GM21367 (cell line): Measurements from ENCODE around the gene GMCL1.
"Not testable (repeated sequence)": the region's sequence is repeated elsewhere in the genome, so short reads cannot be mapped to it uniquely, and the experiment has no call there.

Experiments
- ATAC-seq: cut with Tn5 transposase; IDR thresholded peaks from one replicate; pipeline ENCODE4 v1.9.1; 2021; ENCODE audit not compliant: unreplicated experiment

The GMCL1 gene

GRCh38 chr2:69847068-69847828, 17.8 kb downstream of the GMCL1 start:
- ATAC-seq: no peak

DNA sequence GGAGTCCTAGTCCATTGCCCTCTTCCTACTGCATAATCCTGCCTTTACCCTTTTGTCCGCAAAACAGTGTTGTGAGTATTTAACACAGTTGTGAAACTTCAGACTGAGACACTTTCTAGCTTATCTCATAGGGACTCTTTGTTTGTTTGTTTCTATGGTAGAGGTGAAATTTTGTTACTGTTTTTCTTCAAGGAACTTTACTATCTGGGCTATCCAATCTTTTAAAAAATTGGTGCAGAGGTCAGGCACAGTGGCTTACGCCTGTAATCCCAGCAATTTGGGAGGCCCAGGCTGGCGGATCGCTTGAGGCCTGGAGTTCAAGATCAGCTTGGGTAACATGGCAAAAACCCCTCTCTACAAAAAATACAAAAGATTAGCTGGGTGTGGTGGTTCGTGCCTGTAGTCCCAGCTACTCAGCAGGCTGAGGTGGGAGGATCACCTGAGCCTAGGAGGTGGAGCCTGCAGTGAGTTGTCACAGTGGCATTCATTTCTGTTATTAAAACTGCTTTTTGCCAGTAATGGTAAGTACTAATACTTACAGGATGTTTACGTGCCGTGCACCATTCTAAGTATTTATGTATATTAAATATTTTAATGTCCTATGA, 18.8 kb downstream of the GMCL1 start:
- ATAC-seq: no peak

GRCh38 chr2:69858261-69858660, 28.8 kb downstream of the GMCL1 start:
- no peak for ATAC-seq

- ATAC-seq: no peak
Observed at GRCh38 chr2:69863298-69863697, 33.8 kb downstream of the GMCL1 start.

GRCh38 chr2:69888451-69888850, 59.0 kb downstream of the GMCL1 start:
- ATAC-seq: no peak

GRCh38 chr2:69889302-69889701, 59.8 kb downstream of the GMCL1 start:
- no peak for ATAC-seq

DNA sequence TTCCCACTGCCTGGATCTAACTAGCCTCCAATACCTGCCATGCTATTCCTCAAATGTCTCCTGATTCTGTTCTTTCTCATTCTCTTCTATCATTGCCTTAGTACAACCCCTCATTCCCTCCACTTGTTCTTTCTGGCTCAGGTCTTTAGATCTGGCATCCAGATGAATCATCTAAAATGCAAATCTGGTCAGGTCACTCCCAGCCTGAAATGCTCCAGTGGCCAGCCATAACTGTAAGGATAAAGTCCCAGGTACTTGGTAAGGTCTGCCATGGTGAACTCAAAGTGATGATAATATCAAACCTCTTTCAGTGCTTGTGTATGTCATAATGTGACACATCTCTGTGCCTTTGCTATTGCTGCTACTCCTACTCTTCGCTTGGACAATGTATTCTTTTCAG, 61.4 kb downstream of the GMCL1 start:
- no peak for ATAC-seq

- not testable (repeated sequence) for ATAC-seq
Observed at GRCh38 chr2:69892838-69893424, 63.5 kb downstream of the GMCL1 start.

DNA sequence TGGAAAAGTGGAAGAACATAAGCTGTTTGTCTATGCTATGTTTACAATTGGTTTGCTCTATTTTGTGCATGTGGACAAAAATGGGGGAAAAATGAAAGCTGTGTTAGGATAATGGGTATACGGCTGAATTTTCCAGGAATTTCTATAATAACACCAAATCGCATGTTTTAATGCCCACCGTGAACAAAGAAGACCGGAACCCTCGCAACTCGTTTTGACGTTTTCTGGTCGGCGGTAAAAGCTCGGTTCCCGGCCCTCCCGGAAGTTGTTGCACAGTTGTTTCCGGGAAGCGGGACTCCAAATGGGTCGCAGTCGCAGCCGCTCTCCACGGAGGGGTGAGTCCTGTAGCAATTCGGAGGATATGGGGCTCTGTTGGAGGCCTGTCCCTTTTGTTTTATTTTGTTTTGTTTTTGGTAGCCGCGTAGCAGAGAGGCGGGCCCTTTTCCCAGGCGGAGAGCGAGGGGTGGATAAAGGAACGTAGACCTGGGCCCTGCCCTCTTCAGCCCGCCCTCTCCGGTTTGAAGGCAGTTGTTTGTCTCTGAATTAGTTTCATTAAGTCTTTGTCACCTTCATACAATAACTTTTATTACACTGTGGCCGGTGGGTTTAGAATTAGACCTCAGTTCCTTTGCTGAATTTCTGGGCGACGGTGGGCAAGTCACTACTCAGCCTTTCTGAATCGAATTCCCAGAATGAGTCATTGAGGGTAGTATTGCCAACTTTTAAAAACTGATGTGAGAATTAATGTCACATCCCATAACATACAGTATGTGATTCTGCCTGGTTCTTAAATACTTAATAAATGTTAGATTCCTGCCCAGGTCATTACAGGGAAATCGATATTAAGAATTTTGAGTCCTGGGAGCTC, 64.5 kb downstream of the GMCL1 start, which contains the start of gene SNRNP27:
SNRNP27 (plus strand) TSS at position 273 of the 868 bp plus-strand sequence; CDS start at position 302, 29 bp downstream.
- ATAC-seq: peak; percentile 50

GRCh38 chr2:69894737-69895136, 65.3 kb downstream of the GMCL1 start:
- ATAC-seq: not testable (repeated sequence)

DNA sequence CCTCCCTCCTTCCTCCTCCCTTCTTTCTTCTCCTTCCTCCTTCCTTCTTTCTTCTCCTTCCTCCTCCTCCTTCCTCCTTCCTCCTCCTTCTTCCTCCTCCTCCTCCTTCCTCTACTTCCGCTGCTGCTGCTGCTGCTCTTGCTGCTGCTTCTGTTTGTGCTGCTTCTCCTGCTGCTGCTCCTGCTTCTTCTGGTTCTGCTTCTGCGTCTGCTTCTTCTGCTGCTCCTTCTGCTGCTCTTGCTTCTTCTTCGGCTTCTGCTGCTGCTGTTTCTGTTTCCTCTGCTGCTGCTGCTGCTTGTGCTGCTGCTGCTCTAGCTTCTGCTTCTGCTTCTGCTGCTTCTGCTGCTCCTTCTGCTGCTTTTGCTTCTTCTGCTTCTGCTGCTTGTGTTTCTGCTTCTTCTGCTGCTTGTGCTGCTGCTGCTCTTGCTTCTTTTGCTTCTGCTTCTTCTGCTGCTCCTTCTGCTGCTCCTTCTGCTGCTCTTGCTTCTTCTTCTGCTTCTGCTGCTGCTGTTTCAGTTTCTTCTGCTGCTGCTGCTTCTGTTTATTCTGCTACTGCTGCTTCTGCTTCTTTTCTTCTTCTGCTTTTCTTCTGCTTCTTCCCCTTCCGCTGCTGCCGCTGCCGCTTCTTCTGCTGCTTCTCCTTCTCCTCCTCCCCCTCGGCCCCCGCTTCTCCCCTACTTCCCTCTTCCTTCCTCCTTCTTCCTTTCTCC, 72.9 kb downstream of the GMCL1 start:
- ATAC-seq: no peak

- no peak for ATAC-seq
Observed at GRCh38 chr2:69907216-69907615, 77.8 kb downstream of the GMCL1 start.

DNA sequence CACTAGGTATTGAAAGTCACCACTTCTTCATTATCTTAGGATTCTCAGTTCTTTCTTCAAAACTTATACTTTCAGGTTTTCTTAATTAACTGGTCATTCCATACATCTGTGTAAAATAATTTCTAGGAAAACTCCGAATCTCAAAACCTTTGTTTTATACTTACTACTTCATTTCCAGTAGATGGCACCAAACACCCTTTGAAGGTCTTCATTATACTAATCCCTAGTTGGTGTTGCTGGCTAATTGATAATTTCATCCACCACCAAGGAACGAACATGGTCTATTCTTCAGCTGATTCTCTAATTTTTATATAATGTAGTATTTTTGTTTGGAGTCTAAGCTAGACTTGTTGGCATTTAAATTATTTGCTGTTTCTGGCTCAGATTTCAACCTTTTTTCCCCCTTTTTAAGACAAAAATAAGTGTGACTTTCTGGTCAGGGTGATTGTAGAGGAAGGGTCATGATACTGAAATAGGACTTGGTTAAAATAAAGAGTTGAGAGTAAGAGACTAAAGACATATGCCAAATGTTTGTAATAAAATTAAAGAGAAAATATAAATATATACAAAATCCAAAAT, 82.6 kb downstream of the GMCL1 start:
- no peak for ATAC-seq

- peak; percentile 83 for ATAC-seq
Observed at GRCh38 chr2:69914164-69914949, 84.9 kb downstream of the GMCL1 start.

DNA sequence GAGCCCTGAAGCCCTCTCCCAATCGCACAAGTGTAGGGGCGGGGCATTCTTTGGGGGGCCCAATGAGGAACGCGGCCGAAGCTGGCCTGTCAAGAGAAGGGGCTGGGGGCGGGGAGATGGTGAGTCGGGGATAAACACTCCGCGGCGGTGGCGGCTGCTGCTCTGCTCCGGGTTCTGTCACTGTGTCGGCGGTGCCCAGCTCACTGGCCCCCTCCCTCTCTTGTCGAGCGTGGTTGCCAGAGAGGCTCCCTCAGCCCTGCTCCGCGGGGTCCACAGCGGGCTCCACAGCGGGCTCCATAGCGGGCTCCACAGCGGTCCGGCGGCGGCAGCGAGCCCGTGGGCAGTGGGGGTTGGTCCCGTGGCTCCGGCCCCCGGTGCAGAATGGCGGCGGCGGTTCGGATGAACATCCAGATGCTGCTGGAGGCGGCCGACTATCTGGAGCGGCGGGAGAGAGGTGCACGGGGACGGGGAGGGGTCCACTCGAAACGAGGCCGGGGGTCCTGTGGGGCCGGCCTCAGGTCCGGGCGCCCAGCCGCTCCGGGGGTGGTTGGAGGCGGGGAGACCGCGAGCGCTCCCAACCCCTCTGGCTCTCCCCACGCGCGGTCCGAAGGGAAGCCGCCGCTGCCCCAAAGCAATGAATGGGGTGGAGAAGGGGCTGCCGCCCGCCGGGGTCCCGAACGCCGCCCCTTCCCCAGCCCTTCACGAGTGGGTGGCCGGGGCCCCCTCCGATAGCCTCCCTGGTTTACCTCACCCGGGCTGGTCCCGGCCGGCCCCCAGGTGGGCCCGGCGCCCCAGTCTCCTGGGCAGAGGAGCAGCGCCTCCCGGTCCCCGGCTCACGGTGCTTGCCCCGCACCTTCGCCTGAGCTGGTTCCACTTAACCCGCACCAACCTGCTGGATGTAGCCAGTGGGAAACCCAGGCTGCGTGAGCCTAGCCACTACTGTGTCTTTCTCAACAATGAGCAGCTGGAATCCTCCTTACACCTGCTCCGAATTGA, 85.8 kb downstream of the GMCL1 start, which contains the start of gene MXD1:
MXD1 (plus strand) TSS at position 160 of the 996 bp plus-strand sequence; CDS start at position 382, 222 bp downstream.
- ATAC-seq: no peak

- no peak for ATAC-seq
Observed at GRCh38 chr2:69916106-69916505, 86.6 kb downstream of the GMCL1 start.

DNA sequence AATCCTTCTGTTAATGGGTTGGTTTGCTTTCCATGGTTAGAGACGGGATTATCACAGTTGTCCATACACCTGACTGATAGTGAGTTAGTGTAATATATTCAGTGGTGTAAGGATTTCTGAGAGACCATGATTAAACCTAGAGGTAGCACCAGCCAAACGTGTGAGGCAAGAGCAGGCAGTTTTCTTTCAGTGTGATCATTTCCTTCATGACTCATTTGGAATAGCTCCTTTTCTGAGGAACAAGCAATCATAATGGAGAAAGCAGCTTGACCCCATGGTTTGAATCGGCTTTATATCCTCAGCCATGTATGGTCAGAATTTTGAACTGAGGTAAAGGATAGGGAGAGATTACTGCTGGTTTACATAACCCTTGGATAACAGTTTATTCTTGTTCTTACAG, 88.4 kb downstream of the GMCL1 start:
- ATAC-seq: no peak

GRCh38 chr2:69918401-69918800, 88.9 kb downstream of the GMCL1 start:
- ATAC-seq: no peak
